Measurements from ENCODE around the gene GNB1L. TPM values are rescaled to one million over a fixed set of nuclear protein-coding genes. Genes with fewer than 3 reads are reported as not detected.

Gene GNB1L
- total RNA-seq, 4 donors from 2014 or later: 1.8 to 5.1 (median 4.5) TPM

GRCh38 chr22:19758896-19759426 lies 95.7 kb downstream of the GNB1L start:
- Histone ChIP-seq H3K27me3 (peaks cover 32% of the 10 kb centered on the region), H3K9me3 (no peaks in the 10 kb centered on the region), H3K36me3 (no peaks in the 10 kb centered on the region), H3K4me1 (peaks cover 16 to 33% of the 10 kb centered on the region in 2 donors), H3K4me3 (replicated peaks in 1 of 3) (no peak overlapping the region), H3K27ac (peak overlapping the region in 1 of 3 donors; percentile 13)
- TF ChIP-seq CTCF (IDR thresholded peaks at IDR 0.05) (no peak), POLR2A (IDR thresholded peaks at IDR 0.05) (no peak)
- intact Hi-C loops (cut with DNase I): no loop called here
- WGBS, 2 donors: 14 to 15% methylated on average over 6 to 15 of the region's 21 CpGs
- no peak for DNase-seq

- intact Hi-C loops (cut with DNase I): no loop called here
- peaks cover 16 to 33% of the 10 kb centered on the region in 2 donors for H3K4me1 ChIP-seq
- WGBS, 2 donors: 80 to 84% methylated on average over 9 to 14 of the region's 43 CpGs
Measured at GRCh38 chr22:19757985-19758895, 96.4 kb downstream of the GNB1L start.

GRCh38 chr22:19757140-19757984 lies 97.3 kb downstream of the GNB1L start:
- Histone ChIP-seq H3K4me1 (peaks cover 16 to 33% of the 10 kb centered on the region in 2 donors), H3K9me3 (no peaks in the 10 kb centered on the region), H3K27me3 (peaks cover 32% of the 10 kb centered on the region), H3K36me3 (no peaks in the 10 kb centered on the region), H3K4me3 (replicated peaks in 1 of 3) (no peak overlapping the region), H3K27ac (no peak overlapping the region)
- TF ChIP-seq CTCF (IDR thresholded peaks at IDR 0.05): no peak
- no peak for TF ChIP-seq POLR2A (IDR thresholded peaks at IDR 0.05)
- intact Hi-C loops (cut with DNase I): no loop called here
- whole genome bisulfite sequencing, 2 donors: 47 to 83% methylated on average over 1 to 13 of the region's 16 CpGs
- DNase-seq: no peak

More at GRCh38 chr22:19757985-19758895, 96.4 kb downstream of the GNB1L start:
- DNase-seq: no peak
- H3K4me3 ChIP-seq (replicated peaks in 1 of 3): no peak overlapping the region
- H3K9me3 ChIP-seq: no peaks in the 10 kb centered on the region
- TF ChIP-seq POLR2A (IDR thresholded peaks at IDR 0.05) (peak in 1 of 2 donors; percentile 36), CTCF (IDR thresholded peaks at IDR 0.05) (no peak)
- H3K36me3 ChIP-seq: no peaks in the 10 kb centered on the region
- no peak overlapping the region for H3K27ac ChIP-seq
- peaks cover 32% of the 10 kb centered on the region for H3K27me3 ChIP-seq

GRCh38 chr22:19756288-19757128 lies 98.2 kb downstream of the GNB1L start:
- Histone ChIP-seq H3K27ac (no peak overlapping the region), H3K36me3 (no peaks in the 10 kb centered on the region), H3K27me3 (peaks cover 32% of the 10 kb centered on the region), H3K9me3 (no peaks in the 10 kb centered on the region), H3K4me1 (peaks cover 16 to 33% of the 10 kb centered on the region in 2 donors), H3K4me3 (replicated peaks in 1 of 3) (no peak overlapping the region)
- intact Hi-C loops (cut with DNase I): no loop called here
- 9 to 18% methylated on average over 8 to 27 of the region's 76 CpGs for WGBS, 2 donors
- TF ChIP-seq POLR2A (IDR thresholded peaks at IDR 0.05) (no peak), CTCF (IDR thresholded peaks at IDR 0.05) (peak in 5 of 6 experiments; percentile 47 to 65 (median 57))
- DNase-seq: peak; percentile 63 to 67
